22Rv1 (cell line): ENCODE measurements around the gene ESRP2.

Experiments used
- H3K27ac ChIP-seq: fragments of 450-650 bp; 2 replicates; pipeline ENCODE4 v1.5.1; 2017
- CTCF ChIP-seq: fragments of 450-650 bp; IDR thresholded peaks from 2 replicates; pipeline ENCODE4 v1.5.1; 2017; ENCODE audit warnings: mild to moderate bottlenecking
- ZFX ChIP-seq: fragments of 450-650 bp; IDR thresholded peaks from 2 replicates; pipeline ENCODE4 v1.6.1; 2017; ENCODE audit warnings: antibody characterized with exemption, borderline replicate concordance

The ESRP2 gene

GRCh38 chr16:68228652-68229051, 7.3 kb downstream of the ESRP2 start:
- H3K27ac ChIP-seq = peak overlapping the region; percentile 46
- TF ChIP-seq ZFX = no peak
- no peak for TF ChIP-seq CTCF

DNA sequence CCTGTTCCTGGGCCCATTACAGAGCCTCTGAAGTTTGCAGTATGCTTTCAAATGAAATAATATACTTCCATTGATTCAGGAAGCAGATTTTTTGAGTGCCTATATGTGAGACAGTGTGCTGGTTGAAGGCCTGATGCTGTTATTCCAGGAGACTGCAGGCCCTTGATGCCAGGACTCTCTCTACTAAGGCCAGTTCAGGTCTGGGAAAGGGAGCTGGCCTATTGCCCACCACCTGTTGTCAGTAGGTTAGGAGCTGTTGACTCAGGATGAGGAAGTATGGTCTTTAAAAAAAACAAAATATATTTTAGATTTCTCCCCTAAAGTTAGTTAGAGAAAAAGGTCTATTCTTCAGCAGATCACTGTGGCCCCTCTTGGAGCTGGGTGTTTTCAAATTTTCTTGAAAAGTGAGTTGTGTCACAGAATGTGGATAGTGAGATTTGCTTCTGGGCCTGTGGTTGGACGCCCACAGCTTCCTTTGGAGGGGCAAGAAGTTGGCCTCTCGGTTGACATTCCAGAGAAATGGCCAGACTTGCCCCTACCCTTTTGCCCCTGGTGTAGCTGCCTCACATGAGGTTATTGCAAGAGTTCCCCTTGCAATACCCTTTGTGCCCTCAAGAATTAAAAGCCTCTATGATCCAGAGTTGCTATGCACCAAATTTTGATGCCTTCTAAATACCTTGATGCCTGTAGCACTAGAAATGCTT, 7.9 kb downstream of the ESRP2 start:
- peak overlapping the region; percentile 46 for H3K27ac ChIP-seq
- TF ChIP-seq ZFX = no peak
- TF ChIP-seq CTCF = no peak

GRCh38 chr16:68227183-68227793, 8.6 kb downstream of the ESRP2 start:
- TF ChIP-seq ZFX (no peak), CTCF (no peak)
- peak overlapping the region; percentile 46 for H3K27ac ChIP-seq

- no peak for TF ChIP-seq CTCF
- TF ChIP-seq ZFX = no peak
- peak overlapping the region; percentile 34; the same call in 1 of the 2 replicates for H3K27ac ChIP-seq
Observed at GRCh38 chr16:68226116-68226515, 9.8 kb downstream of the ESRP2 start.

DNA sequence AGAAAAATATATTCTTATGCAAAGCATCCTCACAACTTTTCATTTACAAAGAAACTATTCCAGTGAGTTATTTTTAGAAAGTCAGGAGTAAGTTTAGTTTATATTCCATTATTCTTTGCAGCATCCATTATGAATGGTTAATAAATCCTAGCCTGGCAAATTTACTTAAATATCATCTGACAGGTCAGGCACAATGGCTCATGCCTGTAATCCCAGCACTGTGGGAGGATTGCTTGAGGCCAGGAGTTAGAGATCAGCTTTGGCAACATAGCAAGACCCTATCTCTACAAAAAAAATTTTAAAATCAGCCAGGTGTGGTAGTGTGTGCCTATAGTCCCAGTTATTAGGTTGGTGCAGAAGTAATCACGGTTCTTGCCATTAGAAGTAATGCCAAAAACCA, 12.9 kb downstream of the ESRP2 start:
- TF ChIP-seq ZFX (no peak), CTCF (no peak)
- H3K27ac ChIP-seq = no peak overlapping the region

GRCh38 chr16:68219725-68220351, 16.1 kb downstream of the ESRP2 start:
- TF ChIP-seq CTCF (no peak), ZFX (no peak)
- H3K27ac ChIP-seq = no peak overlapping the region

DNA sequence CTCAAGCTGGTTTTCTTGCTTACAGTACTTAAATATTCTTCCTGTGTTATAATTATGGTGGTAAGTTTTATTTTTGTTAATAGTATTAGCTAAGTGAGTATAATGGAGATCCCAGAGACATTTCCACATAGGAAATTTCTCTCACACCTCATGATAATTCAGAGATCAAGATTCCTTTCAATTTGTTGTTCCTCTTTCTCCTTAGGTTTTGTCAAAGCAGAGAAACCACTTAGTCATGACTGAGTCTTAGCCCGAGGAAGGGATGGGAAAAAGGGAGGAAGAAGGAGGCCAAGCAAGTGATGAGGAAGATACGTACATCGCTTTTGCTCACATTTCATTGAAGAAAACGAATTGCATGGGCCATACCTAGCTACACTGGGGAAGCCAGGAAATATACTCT, 18.4 kb downstream of the ESRP2 start:
- no peak overlapping the region for H3K27ac ChIP-seq
- TF ChIP-seq ZFX (no peak), CTCF (no peak)
